HT-29 (cell line): ENCODE measurements around the gene MROH9. TPM values are rescaled to one million over a fixed set of nuclear protein-coding genes. Genes with fewer than 3 reads are reported as not detected.

Experiments
- DNase-seq: peaks from one replicate; pipeline ENCODE4 v3.0.0-alpha.2; 2015; ENCODE audit warnings: low spot score
- small RNA-seq: library from RNA; depleted of rRNA; stranded (forward); fragments of <200 nt; gene quantifications from one replicate; pipeline ENCODE3, GENCODE V24; 2014
- total RNA-seq: library from RNA; depleted of rRNA; stranded (reverse); fragments of >200 nt; shearing (Covaris generic); gene quantifications from 2 replicates; pipeline ENCODE4 v1.2.3, GENCODE V29; 2014; rRNA removed

The MROH9 gene
- total RNA-seq, 1 experiment from 2014 or later = not detected

GRCh38 chr1:171081763-171082201, 146.4 kb downstream of the MROH9 start:
- no peak for DNase-seq

- no peak for DNase-seq
These were observed 147.3 kb downstream of the MROH9 start for GRCh38 chr1:171082606-171083005.

- DNase-seq = no peak
These were observed 147.9 kb downstream of the MROH9 start for GRCh38 chr1:171083222-171083621.

- no peak for DNase-seq
These were observed 148.8 kb downstream of the MROH9 start for GRCh38 chr1:171084091-171084490.

DNA sequence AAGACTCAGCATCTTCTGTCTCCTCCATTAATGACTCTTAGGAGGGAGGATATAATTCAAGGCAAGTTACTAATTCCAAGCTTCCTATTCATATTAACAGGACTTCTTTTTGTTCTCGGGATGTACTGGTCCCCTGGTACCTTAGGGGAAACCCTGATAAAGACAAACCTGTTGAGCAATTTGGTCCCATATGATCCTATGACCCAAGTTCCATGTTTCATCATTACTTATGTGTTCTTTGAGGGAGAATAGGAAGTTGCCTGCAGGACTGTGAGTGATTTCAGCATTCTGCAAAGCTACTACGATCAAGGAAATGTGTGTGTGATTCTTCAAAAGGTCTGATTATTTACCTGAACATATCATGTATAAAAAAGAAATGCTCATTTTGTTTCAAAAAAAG, 149.5 kb downstream of the MROH9 start:
- DNase-seq = no peak

GRCh38 chr1:171087896-171088295, 152.6 kb downstream of the MROH9 start:
- no peak for DNase-seq

DNA sequence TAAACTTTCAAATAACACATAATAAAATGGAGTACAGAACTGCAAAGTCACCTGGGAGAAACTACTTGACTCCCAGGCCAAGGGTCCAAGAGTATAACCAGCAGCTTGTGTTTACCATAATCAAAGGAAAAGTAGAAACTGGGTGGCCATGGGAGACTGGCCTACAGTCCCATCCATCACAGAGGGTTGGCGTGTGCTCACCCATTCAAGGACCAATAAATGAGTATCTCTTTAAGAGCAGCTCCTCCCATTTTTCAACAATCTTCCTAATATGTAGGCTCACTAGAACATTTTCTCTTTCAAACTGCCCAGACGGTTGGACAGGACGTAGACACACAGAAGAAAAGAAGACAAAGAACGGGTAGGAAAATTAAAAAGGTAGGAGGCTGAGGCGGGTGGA, 155.3 kb downstream of the MROH9 start, which contains the start of gene FMO3:
Gene FMO3, plus strand, starts transcription at position 302 of the 400 bp plus-strand sequence. CDS start 1,754 bp downstream, outside the sequence.
- no peak for DNase-seq

- no peak for DNase-seq
These were observed 168.5 kb downstream of the MROH9 start for GRCh38 chr1:171103862-171104261.

GRCh38 chr1:171107262-171107940, 172.1 kb downstream of the MROH9 start:
- no peak for DNase-seq

- no peak for DNase-seq
These were observed 172.6 kb downstream of the MROH9 start for GRCh38 chr1:171107969-171108368.

- DNase-seq = no peak
These were observed 174.6 kb downstream of the MROH9 start for GRCh38 chr1:171109966-171110365.

GRCh38 chr1:171110621-171111326, 175.4 kb downstream of the MROH9 start:
- DNase-seq = no peak

- DNase-seq = no peak
These were observed 176.8 kb downstream of the MROH9 start for GRCh38 chr1:171112119-171112518.

DNA sequence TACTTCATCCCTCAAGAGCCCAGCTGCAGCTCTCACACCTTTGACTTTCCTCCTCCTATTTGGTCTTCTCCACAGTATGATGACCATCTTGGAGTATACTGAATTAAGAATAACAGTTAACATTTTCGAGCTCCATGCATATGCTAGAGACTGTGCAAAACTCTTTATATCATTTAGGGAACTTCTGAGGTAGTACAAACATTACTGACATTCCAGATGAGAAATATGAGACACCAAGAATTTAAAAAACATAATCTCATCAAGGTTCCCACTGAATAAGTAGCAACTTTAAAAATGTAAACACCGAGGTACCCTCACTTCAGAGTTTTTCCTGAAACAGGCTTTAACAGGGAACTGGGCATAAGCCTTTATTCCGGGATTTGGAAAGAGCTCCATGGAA, 178.0 kb downstream of the MROH9 start:
- DNase-seq = no peak

Small RNA genes within 50 kb of the gene (small RNA-seq; reads per million reads assigned to genes)
- gene MIR1295A = not detected

Other genes starting within 250 kb of the MROH9 start
- gene FMO3, start 155.4 kb downstream of the MROH9 start, total RNA-seq = not detected in 2 replicates
- gene FMO2, start 249.8 kb downstream of the MROH9 start, total RNA-seq = not detected in 2 replicates